Kidney glomerular epithelial cell (primary cell): ENCODE results near the gene ANO5.

Source experiments
- DNase-seq: peaks from one replicate; lab custom pipeline; 2025; lab: John Stamatoyannopoulos, UW

The ANO5 gene

GRCh38 chr11:22192642-22193347, at the start of gene ANO5:
Gene ANO5 (plus strand): TSS chr11:22193085. CDS start chr11:22193493, 408 bp downstream.
- DNase-seq = peak; percentile 48

- DNase-seq = no peak
These were observed 41.2 kb upstream of the ANO5 start for GRCh38 chr11:22151649-22152197.

GRCh38 chr11:22157531-22157930, 35.4 kb upstream of the ANO5 start:
- no peak for DNase-seq

GRCh38 chr11:22161489-22161888, 31.4 kb upstream of the ANO5 start:
- DNase-seq = no peak

GRCh38 chr11:22162756-22163155, 30.1 kb upstream of the ANO5 start:
- no peak for DNase-seq

GRCh38 chr11:22163394-22163797, 29.5 kb upstream of the ANO5 start:
- DNase-seq = no peak

GRCh38 chr11:22165087-22165486, 27.8 kb upstream of the ANO5 start:
- no peak for DNase-seq

- no peak for DNase-seq
These were observed 26.9 kb upstream of the ANO5 start for GRCh38 chr11:22165759-22166513.

GRCh38 chr11:22169833-22170232, 23.1 kb upstream of the ANO5 start:
- peak; percentile 43 for DNase-seq

GRCh38 chr11:22173532-22173931, 19.4 kb upstream of the ANO5 start:
- DNase-seq = no peak

- no peak for DNase-seq
These were observed 15.7 kb upstream of the ANO5 start for GRCh38 chr11:22177186-22177585.

- no peak for DNase-seq
These were observed 13.3 kb upstream of the ANO5 start for GRCh38 chr11:22179626-22180025.

- no peak for DNase-seq
These were observed 12.8 kb upstream of the ANO5 start for GRCh38 chr11:22180131-22180530.

- DNase-seq = no peak
These were observed 3.2 kb upstream of the ANO5 start for GRCh38 chr11:22189660-22190059.

GRCh38 chr11:22190827-22191463, 1.9 kb upstream of the ANO5 start:
- no peak for DNase-seq

GRCh38 chr11:22192289-22192641, 620 bp upstream of the ANO5 start:
- DNase-seq = no peak

GRCh38 chr11:22193348-22194051, 615 bp downstream of the ANO5 start:
- DNase-seq = no peak

- DNase-seq = no peak
These were observed 1.4 kb downstream of the ANO5 start for GRCh38 chr11:22194306-22194705.

GRCh38 chr11:22194907-22195306, 2.0 kb downstream of the ANO5 start:
- DNase-seq = no peak

GRCh38 chr11:22197139-22198005, 4.5 kb downstream of the ANO5 start:
- no peak for DNase-seq

- no peak for DNase-seq
These were observed 6.4 kb downstream of the ANO5 start for GRCh38 chr11:22199243-22199642.
